HL-60 (cell line): ENCODE results near the gene MOV10L1.

Experiments
- DNase-seq, 2 experiments: peaks; one replicate each; pipeline ENCODE4 v3.0.0-alpha.2; 2010 to 2020; ENCODE audit warnings: low read depth in 1 of 2, low spot score in 1 of 2
- H3K27ac ChIP-seq: fragments of 250-450 bp; sonication (Bioruptor Pico); replicated peaks from 2 replicates; pipeline ENCODE4 v1.5.1; 2020; ENCODE audit warnings: mild to moderate bottlenecking, moderate library complexity
- H3K27me3 ChIP-seq: fragments of 250-450 bp; sonication (Bioruptor Pico); 2 replicates; pipeline ENCODE4 v1.5.1; 2021; ENCODE audit warnings: mild to moderate bottlenecking, moderate library complexity; ENCODE audit not compliant: insufficient read depth, poor library complexity, severe bottlenecking
- H3K4me3 ChIP-seq: replicated peaks from 2 replicates; pipeline ENCODE4 v1.5.1; 2011; ENCODE audit warnings: mild to moderate bottlenecking, control low read depth, low read length; ENCODE audit not compliant: insufficient read depth
- CTCF ChIP-seq: IDR thresholded peaks from one replicate; pipeline ENCODE4 v1.5.1; 2011; ENCODE audit warnings: low read length, control low read depth, inconsistent platforms; ENCODE audit not compliant: insufficient read depth
- GABPA ChIP-seq: IDR thresholded peaks from 2 replicates; pipeline ENCODE4 v1.6.1; 2012; ENCODE audit warnings: low read depth
- POLR2AphosphoS5 ChIP-seq: IDR thresholded peaks from 2 replicates; pipeline ENCODE4 v1.6.1; 2012; ENCODE audit warnings: low read depth
- SPI1 ChIP-seq: IDR thresholded peaks from 2 replicates; pipeline ENCODE4 v1.6.1; 2012; ENCODE audit warnings: low read depth, mild to moderate bottlenecking, borderline replicate concordance
- TF ChIP-seq, protein P1 (sequence below): IDR thresholded peaks from 2 replicates; pipeline ENCODE4 v1.6.1; 2012; ENCODE audit warnings: low read depth; ENCODE audit not compliant: insufficient replicate concordance

Gene MOV10L1

DNA sequence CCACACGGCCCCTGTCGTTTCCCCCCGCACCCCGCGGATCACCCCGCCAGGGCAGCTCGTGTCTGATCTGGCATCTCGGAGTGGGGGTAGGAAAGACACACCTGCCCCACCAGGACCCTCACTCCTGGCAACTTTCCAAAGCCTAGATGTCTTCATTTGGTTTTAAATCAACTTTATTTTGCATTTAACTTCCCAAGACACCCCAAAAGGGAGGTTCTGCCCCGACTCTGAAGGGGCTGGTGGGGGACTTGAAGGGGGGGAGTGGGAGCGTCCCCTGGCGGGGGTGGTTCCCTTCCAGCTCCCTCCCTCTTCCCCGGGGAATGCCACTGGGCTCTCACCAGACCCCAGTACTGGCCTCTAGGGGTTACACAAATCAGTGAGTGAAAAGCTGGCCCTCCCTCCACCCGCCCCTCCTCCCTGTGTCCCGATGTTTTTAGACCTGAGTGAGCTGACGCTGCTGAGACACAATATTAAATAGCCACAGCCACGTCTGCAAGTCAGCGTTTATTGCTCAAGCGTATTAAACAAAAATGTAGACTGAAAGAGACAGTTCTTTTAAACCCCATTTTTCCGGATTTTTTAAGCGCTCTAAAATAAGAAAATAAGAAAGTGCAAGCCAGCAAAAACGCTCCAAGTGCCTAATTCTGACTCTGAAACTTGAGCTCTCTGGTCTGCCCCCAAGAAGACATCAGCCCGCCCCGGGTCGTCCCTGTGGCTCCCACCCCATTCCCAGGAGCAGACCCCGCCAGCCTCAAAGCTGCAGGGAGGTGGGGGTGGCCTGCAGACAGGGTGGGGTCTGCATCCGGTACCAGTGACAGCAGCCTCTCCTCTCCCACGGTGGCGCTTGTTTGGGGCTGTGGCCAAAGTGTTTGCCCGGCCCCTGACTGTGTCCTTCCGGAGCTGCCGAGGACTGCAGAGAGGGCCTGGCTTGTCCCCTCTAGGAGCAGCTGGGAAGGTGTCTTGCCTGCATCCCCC lies 30.6 kb upstream of the MOV10L1 start:
- TF ChIP-seq POLR2AphosphoS5 (peak; percentile 45; the same call in 1 of the 2 replicates), CTCF (no peak)
- TF ChIP-seq, protein P1, sequence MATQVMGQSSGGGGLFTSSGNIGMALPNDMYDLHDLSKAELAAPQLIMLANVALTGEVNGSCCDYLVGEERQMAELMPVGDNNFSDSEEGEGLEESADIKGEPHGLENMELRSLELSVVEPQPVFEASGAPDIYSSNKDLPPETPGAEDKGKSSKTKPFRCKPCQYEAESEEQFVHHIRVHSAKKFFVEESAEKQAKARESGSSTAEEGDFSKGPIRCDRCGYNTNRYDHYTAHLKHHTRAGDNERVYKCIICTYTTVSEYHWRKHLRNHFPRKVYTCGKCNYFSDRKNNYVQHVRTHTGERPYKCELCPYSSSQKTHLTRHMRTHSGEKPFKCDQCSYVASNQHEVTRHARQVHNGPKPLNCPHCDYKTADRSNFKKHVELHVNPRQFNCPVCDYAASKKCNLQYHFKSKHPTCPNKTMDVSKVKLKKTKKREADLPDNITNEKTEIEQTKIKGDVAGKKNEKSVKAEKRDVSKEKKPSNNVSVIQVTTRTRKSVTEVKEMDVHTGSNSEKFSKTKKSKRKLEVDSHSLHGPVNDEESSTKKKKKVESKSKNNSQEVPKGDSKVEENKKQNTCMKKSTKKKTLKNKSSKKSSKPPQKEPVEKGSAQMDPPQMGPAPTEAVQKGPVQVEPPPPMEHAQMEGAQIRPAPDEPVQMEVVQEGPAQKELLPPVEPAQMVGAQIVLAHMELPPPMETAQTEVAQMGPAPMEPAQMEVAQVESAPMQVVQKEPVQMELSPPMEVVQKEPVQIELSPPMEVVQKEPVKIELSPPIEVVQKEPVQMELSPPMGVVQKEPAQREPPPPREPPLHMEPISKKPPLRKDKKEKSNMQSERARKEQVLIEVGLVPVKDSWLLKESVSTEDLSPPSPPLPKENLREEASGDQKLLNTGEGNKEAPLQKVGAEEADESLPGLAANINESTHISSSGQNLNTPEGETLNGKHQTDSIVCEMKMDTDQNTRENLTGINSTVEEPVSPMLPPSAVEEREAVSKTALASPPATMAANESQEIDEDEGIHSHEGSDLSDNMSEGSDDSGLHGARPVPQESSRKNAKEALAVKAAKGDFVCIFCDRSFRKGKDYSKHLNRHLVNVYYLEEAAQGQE: no peak
- peak in 1 of 2 experiments; percentile 21 for DNase-seq
- H3K4me3 ChIP-seq: no peak overlapping the region
- peaks cover 2% of the 10 kb centered on the region for H3K27me3 ChIP-seq
- no peak overlapping the region for H3K27ac ChIP-seq

DNA sequence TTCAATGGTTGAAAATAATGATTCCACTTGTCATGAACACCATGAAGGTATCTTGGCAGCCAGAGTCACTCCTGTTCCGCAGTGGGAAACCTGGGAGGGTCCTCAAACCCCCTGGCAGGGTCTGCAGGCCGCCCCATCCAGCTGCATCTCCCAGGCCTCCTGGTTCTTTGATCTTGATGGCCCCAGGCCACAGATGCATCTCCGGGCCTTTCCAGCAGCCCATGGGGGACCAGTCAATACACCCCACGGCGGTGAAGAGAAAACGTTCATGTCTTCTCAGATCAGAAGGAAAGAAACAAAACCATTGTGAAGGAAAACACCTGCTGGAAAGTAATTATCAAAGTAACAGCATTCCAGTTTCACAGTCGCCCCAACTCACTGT lies 29.9 kb upstream of the MOV10L1 start:
- DNase-seq: no peak
- H3K27me3 ChIP-seq: peaks cover 2% of the 10 kb centered on the region
- no peak overlapping the region for H3K27ac ChIP-seq
- TF ChIP-seq, protein P1: no peak
- no peak overlapping the region for H3K4me3 ChIP-seq

DNA sequence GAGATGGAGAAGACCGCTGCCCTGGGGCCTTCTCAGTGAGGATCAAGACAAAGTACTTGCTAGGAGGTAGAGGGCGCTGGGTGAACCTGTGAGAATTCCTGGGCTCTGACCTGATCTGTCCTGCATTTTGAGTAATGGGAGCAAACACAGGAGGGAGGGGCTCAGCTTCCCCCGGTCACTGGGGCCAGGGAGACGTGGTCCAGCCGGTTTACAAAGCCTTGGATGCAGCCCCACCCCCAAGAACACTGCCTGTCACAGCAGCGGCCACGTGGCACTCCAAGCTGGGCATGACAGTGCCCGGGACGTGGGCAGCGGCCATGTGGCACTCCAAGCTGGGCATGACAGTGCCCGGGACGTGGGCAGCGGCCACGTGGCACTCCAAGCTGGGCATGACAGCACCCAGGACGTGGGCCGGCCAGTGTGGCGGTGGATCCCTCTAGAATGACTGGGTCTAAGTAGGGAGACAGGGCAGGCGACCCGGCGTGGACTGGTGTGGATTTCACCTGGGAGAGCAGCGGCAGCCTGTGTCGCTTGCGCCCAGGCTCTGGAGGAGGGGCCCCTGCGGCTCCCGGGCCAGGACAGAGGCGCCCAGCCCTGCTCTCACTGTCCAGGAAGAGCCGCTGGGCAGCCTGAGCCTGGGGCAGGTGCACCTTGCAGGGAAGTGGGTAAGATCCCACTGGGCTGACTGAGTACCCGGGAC lies 29.2 kb upstream of the MOV10L1 start:
- DNase-seq: no peak
- TF ChIP-seq SPI1 (no peak), GABPA (no peak), POLR2AphosphoS5 (no peak), CTCF (no peak)
- TF ChIP-seq, protein P1: no peak
- H3K27me3 ChIP-seq: peaks cover 2% of the 10 kb centered on the region
- no peak overlapping the region for H3K4me3 ChIP-seq
- H3K27ac ChIP-seq: peak overlapping the region; percentile 85
